HCEC 1CT (cell line): ENCODE measurements around the gene HSPB6.

Experiments
- DNase-seq: peaks from one replicate; pipeline ENCODE4 v3.0.0-alpha.2; 2017

The HSPB6 gene

GRCh38 chr19:35713904-35714495 lies 42.8 kb downstream of the HSPB6 start:
- no peak for DNase-seq

- DNase-seq: no peak
Measured at GRCh38 chr19:35713506-35713850, 43.4 kb downstream of the HSPB6 start.

- DNase-seq: no peak
Measured at GRCh38 chr19:35712567-35713505, 44.0 kb downstream of the HSPB6 start.

- DNase-seq: no peak
Measured at GRCh38 chr19:35710784-35711723, 45.8 kb downstream of the HSPB6 start.

- DNase-seq: no peak
Measured at GRCh38 chr19:35708391-35708790, 48.4 kb downstream of the HSPB6 start.
